Astrocyte of the spinal cord (primary cell): Measurements from ENCODE around the gene SLAMF1.

Experiments used
- DNase-seq: peaks from one replicate; pipeline ENCODE4 v3.0.0; 2011; ENCODE audit warnings: low read depth, low spot score
- H3K4me3 ChIP-seq: 2 replicates; pipeline ENCODE4 v1.5.1; 2011; ENCODE audit warnings: low read depth, mild to moderate bottlenecking, low read length, moderate library complexity
- CTCF ChIP-seq: IDR thresholded peaks from 2 replicates; pipeline ENCODE4 v1.5.1; 2012; ENCODE audit warnings: low read depth, mild to moderate bottlenecking, low read length, inconsistent platforms
- in situ Hi-C: cut with HindIII; loops from 2 replicates; pipeline ENCODE4 v1.10.0; 2017; ENCODE audit warnings: low sequenced_read_pairs

The SLAMF1 gene

GRCh38 chr1:160578525-160579191 lies 68.2 kb downstream of the SLAMF1 start:
- in situ Hi-C loops = no loop called here
- H3K4me3 ChIP-seq = no peak overlapping the region
- no peak for TF ChIP-seq CTCF
- no peak for DNase-seq

GRCh38 chr1:160578175-160578524 lies 68.7 kb downstream of the SLAMF1 start:
- TF ChIP-seq CTCF = no peak
- in situ Hi-C loops = no loop called here
- H3K4me3 ChIP-seq = no peak overlapping the region
- DNase-seq = no peak

- no peak for TF ChIP-seq CTCF
- no peak overlapping the region for H3K4me3 ChIP-seq
- in situ Hi-C loops = no loop called here
- no peak for DNase-seq
Observed at GRCh38 chr1:160577671-160578070, 69.2 kb downstream of the SLAMF1 start.

GRCh38 chr1:160576884-160577283 lies 70.0 kb downstream of the SLAMF1 start:
- DNase-seq = no peak
- no peak for TF ChIP-seq CTCF
- H3K4me3 ChIP-seq = no peak overlapping the region
- in situ Hi-C loops = no loop called here

GRCh38 chr1:160576390-160576789 lies 70.5 kb downstream of the SLAMF1 start:
- no peak overlapping the region for H3K4me3 ChIP-seq
- no peak for DNase-seq
- in situ Hi-C loops = no loop called here
- no peak for TF ChIP-seq CTCF

- in situ Hi-C loops = no loop called here
- DNase-seq = no peak
- TF ChIP-seq CTCF = no peak
Observed at GRCh38 chr1:160575112-160575664, 71.7 kb downstream of the SLAMF1 start.

More at GRCh38 chr1:160575112-160575664, 71.7 kb downstream of the SLAMF1 start:
- no peak overlapping the region for H3K4me3 ChIP-seq
